ENCODE data around the gene SLC22A12.
A peak's percentile ranks its signal among the peaks of the same experiment; 100 is the strongest.

The SLC22A12 gene

GRCh38 chr11:64558869-64559268, 32.2 kb upstream of the SLC22A12 start:
- DNase-seq, result no peak
- Histone ChIP-seq H3K9me3 (ENCODE audit: control insufficient read depth, low read length) (no peaks in the 10 kb centered on the region), H2AFZ (ENCODE audit: low read depth, low read length) (no peak overlapping the region), H3K18ac (ENCODE audit: low read depth in 1 of 2, low read length in 2 of 2) (no peak overlapping the region), H3K79me1 (replicated peaks; ENCODE audit: low read length, poor library complexity, severe bottlenecking) (no peaks in the 10 kb centered on the region), H3K9ac (ENCODE audit: low read length) (no peak overlapping the region), H3K4me3 (ENCODE audit: insufficient read depth in 1 of 2, low read depth in 1 of 2, low read length in 2 of 2) (no peak overlapping the region), H2BK12ac (ENCODE audit: low read length in 2 of 2) (no peak overlapping the region), H3K4me2 (ENCODE audit: low read length, poor library complexity, severe bottlenecking) (no peak overlapping the region), H2AK5ac (ENCODE audit: low read length, severe bottlenecking) (no peak overlapping the region), H4K8ac (ENCODE audit: low read length) (no peak overlapping the region), H4K91ac (ENCODE audit: low read length) (no peak overlapping the region), H3K27ac (ENCODE audit: low read length, poor library complexity, severe bottlenecking) (no peak overlapping the region), H2BK5ac (ENCODE audit: low read depth, low read length, poor library complexity, severe bottlenecking) (no peak overlapping the region), H3K23ac (ENCODE audit: low read length in 2 of 2) (no peak overlapping the region), H3K4ac (ENCODE audit: low read depth in 1 of 2, low read length in 2 of 2) (no peak overlapping the region), H3K27me3 (ENCODE audit: control insufficient read depth in 1 of 2, insufficient read depth in 1 of 2, low read length in 2 of 2) (peaks cover 15 to 21% of the 10 kb centered on the region in 2 experiments), H3K14ac (ENCODE audit: low read length in 2 of 2) (no peak overlapping the region), H2BK15ac (ENCODE audit: low read depth, poor library complexity, severe bottlenecking) (peak overlapping the region; percentile 49), H3K4me1 (ENCODE audit: control insufficient read depth, insufficient read depth, low read depth, low read length) (peaks cover 26% of the 10 kb centered on the region), H3K36me3 (ENCODE audit: control insufficient read depth in 1 of 2, insufficient read depth in 2 of 2, low read depth in 1 of 2, low read length in 2 of 2) (no peaks in the 10 kb centered on the region), H2BK120ac (ENCODE audit: low read depth, low read length) (no peak overlapping the region)
- WGBS, result 85% methylated on average over 9 of the region's 9 CpGs

GRCh38 chr11:64559351-64560138, 31.5 kb upstream of the SLC22A12 start:
- no peak overlapping the region for H3K27ac ChIP-seq (ENCODE audit: low read length, poor library complexity, severe bottlenecking)
- no peak overlapping the region for H2BK15ac ChIP-seq (ENCODE audit: low read depth, poor library complexity, severe bottlenecking)
- no peak overlapping the region for H2BK12ac ChIP-seq (ENCODE audit: low read length in 2 of 2)
- no peak overlapping the region for H3K9ac ChIP-seq (ENCODE audit: low read length)
- peaks cover 20% of the 10 kb centered on the region for H3K4me1 ChIP-seq (ENCODE audit: control insufficient read depth, insufficient read depth, low read depth, low read length)
- H3K36me3 ChIP-seq (ENCODE audit: control insufficient read depth in 1 of 2, insufficient read depth in 2 of 2, low read depth in 1 of 2, low read length in 2 of 2), result no peaks in the 10 kb centered on the region
- H4K8ac ChIP-seq (ENCODE audit: low read length), result no peak overlapping the region
- no peak overlapping the region for H3K4ac ChIP-seq (ENCODE audit: low read depth in 1 of 2, low read length in 2 of 2)
- no peak for DNase-seq
- 61% methylated on average over 19 of the region's 19 CpGs for WGBS
- H4K91ac ChIP-seq (ENCODE audit: low read length), result no peak overlapping the region
- no peak overlapping the region for H3K18ac ChIP-seq (ENCODE audit: low read depth in 1 of 2, low read length in 2 of 2)
- peaks cover 15 to 22% of the 10 kb centered on the region in 2 experiments for H3K27me3 ChIP-seq (ENCODE audit: control insufficient read depth in 1 of 2, insufficient read depth in 1 of 2, low read length in 2 of 2)
- H3K79me1 ChIP-seq (replicated peaks; ENCODE audit: low read length, poor library complexity, severe bottlenecking), result no peaks in the 10 kb centered on the region
- H3K4me2 ChIP-seq (ENCODE audit: low read length, poor library complexity, severe bottlenecking), result no peak overlapping the region
- no peaks in the 10 kb centered on the region for H3K9me3 ChIP-seq (ENCODE audit: control insufficient read depth, low read length)
- H2BK120ac ChIP-seq (ENCODE audit: low read depth, low read length), result no peak overlapping the region
- H3K4me3 ChIP-seq (ENCODE audit: insufficient read depth in 1 of 2, low read depth in 1 of 2, low read length in 2 of 2), result no peak overlapping the region
- H3K14ac ChIP-seq (ENCODE audit: low read length in 2 of 2), result peak overlapping the region in 1 of 2 experiments; percentile 30
- no peak overlapping the region for H3K23ac ChIP-seq (ENCODE audit: low read length in 2 of 2)
- H2AK5ac ChIP-seq (ENCODE audit: low read length, severe bottlenecking), result no peak overlapping the region
- H2AFZ ChIP-seq (ENCODE audit: low read depth, low read length), result no peak overlapping the region
- no peak overlapping the region for H2BK5ac ChIP-seq (ENCODE audit: low read depth, low read length, poor library complexity, severe bottlenecking)

- Histone ChIP-seq H3K4ac (ENCODE audit: low read depth in 1 of 2, low read length in 2 of 2) (no peak overlapping the region), H3K79me1 (replicated peaks; ENCODE audit: low read length, poor library complexity, severe bottlenecking) (no peaks in the 10 kb centered on the region), H2AFZ (ENCODE audit: low read depth, low read length) (no peak overlapping the region), H2AK5ac (ENCODE audit: low read length, severe bottlenecking) (no peak overlapping the region), H3K4me1 (ENCODE audit: control insufficient read depth, insufficient read depth, low read depth, low read length) (peaks cover 14% of the 10 kb centered on the region), H3K9ac (ENCODE audit: low read length) (no peak overlapping the region), H2BK12ac (ENCODE audit: low read length in 2 of 2) (no peak overlapping the region), H3K18ac (ENCODE audit: low read depth in 1 of 2, low read length in 2 of 2) (no peak overlapping the region), H3K9me3 (ENCODE audit: control insufficient read depth, low read length) (no peaks in the 10 kb centered on the region), H3K4me2 (ENCODE audit: low read length, poor library complexity, severe bottlenecking) (no peak overlapping the region), H3K14ac (ENCODE audit: low read length in 2 of 2) (peak overlapping the region in 1 of 2 experiments; percentile 30), H3K4me3 (ENCODE audit: insufficient read depth in 1 of 2, low read depth in 1 of 2, low read length in 2 of 2) (no peak overlapping the region), H3K27me3 (ENCODE audit: control insufficient read depth in 1 of 2, insufficient read depth in 1 of 2, low read length in 2 of 2) (peaks cover 15 to 29% of the 10 kb centered on the region in 2 experiments), H4K8ac (ENCODE audit: low read length) (no peak overlapping the region), H2BK120ac (ENCODE audit: low read depth, low read length) (no peak overlapping the region), H3K36me3 (ENCODE audit: control insufficient read depth in 1 of 2, insufficient read depth in 2 of 2, low read depth in 1 of 2, low read length in 2 of 2) (no peaks in the 10 kb centered on the region), H2BK15ac (ENCODE audit: low read depth, poor library complexity, severe bottlenecking) (no peak overlapping the region), H3K23ac (ENCODE audit: low read length in 2 of 2) (no peak overlapping the region), H3K27ac (ENCODE audit: low read length, poor library complexity, severe bottlenecking) (no peak overlapping the region), H2BK5ac (ENCODE audit: low read depth, low read length, poor library complexity, severe bottlenecking) (no peak overlapping the region), H4K91ac (ENCODE audit: low read length) (peak overlapping the region; percentile 40)
- no peak for DNase-seq
- 58% methylated on average over 15 of the region's 15 CpGs for WGBS
These were observed 30.8 kb upstream of the SLC22A12 start for GRCh38 chr11:64560139-64560771.

- WGBS, result 92% methylated on average over 15 of the region's 16 CpGs
- no peak overlapping the region for H3K4ac ChIP-seq (ENCODE audit: low read depth in 1 of 2, low read length in 2 of 2)
- H2BK120ac ChIP-seq (ENCODE audit: low read depth, low read length), result no peak overlapping the region
- no peaks in the 10 kb centered on the region for H3K36me3 ChIP-seq (ENCODE audit: control insufficient read depth in 1 of 2, insufficient read depth in 2 of 2, low read depth in 1 of 2, low read length in 2 of 2)
- no peak overlapping the region for H2AK5ac ChIP-seq (ENCODE audit: low read length, severe bottlenecking)
- no peaks in the 10 kb centered on the region for H3K79me1 ChIP-seq (replicated peaks; ENCODE audit: low read length, poor library complexity, severe bottlenecking)
- H3K4me1 ChIP-seq (ENCODE audit: control insufficient read depth, insufficient read depth, low read depth, low read length), result peaks cover 8% of the 10 kb centered on the region
- H2BK15ac ChIP-seq (ENCODE audit: low read depth, poor library complexity, severe bottlenecking), result no peak overlapping the region
- H3K9me3 ChIP-seq (ENCODE audit: control insufficient read depth, low read length), result no peaks in the 10 kb centered on the region
- no peak overlapping the region for H3K4me2 ChIP-seq (ENCODE audit: low read length, poor library complexity, severe bottlenecking)
- DNase-seq, result no peak
- H2AFZ ChIP-seq (ENCODE audit: low read depth, low read length), result no peak overlapping the region
- no peak overlapping the region for H3K14ac ChIP-seq (ENCODE audit: low read length in 2 of 2)
- no peak overlapping the region for H4K91ac ChIP-seq (ENCODE audit: low read length)
- no peak overlapping the region for H3K4me3 ChIP-seq (ENCODE audit: insufficient read depth in 1 of 2, low read depth in 1 of 2, low read length in 2 of 2)
- peaks cover 15 to 32% of the 10 kb centered on the region in 2 experiments for H3K27me3 ChIP-seq (ENCODE audit: control insufficient read depth in 1 of 2, insufficient read depth in 1 of 2, low read length in 2 of 2)
- H2BK12ac ChIP-seq (ENCODE audit: low read length in 2 of 2), result no peak overlapping the region
- H3K23ac ChIP-seq (ENCODE audit: low read length in 2 of 2), result no peak overlapping the region
- H3K9ac ChIP-seq (ENCODE audit: low read length), result no peak overlapping the region
- H3K18ac ChIP-seq (ENCODE audit: low read depth in 1 of 2, low read length in 2 of 2), result no peak overlapping the region
- no peak overlapping the region for H4K8ac ChIP-seq (ENCODE audit: low read length)
- H2BK5ac ChIP-seq (ENCODE audit: low read depth, low read length, poor library complexity, severe bottlenecking), result no peak overlapping the region
- no peak overlapping the region for H3K27ac ChIP-seq (ENCODE audit: low read length, poor library complexity, severe bottlenecking)
These were observed 30.1 kb upstream of the SLC22A12 start for GRCh38 chr11:64560941-64561340.
